ENCODE measurements around the gene RTKN.
"Not testable (repeated sequence)": the region's sequence is repeated elsewhere in the genome, so short reads cannot be mapped to it uniquely, and the experiment has no call there.

RTKN gene

DNA sequence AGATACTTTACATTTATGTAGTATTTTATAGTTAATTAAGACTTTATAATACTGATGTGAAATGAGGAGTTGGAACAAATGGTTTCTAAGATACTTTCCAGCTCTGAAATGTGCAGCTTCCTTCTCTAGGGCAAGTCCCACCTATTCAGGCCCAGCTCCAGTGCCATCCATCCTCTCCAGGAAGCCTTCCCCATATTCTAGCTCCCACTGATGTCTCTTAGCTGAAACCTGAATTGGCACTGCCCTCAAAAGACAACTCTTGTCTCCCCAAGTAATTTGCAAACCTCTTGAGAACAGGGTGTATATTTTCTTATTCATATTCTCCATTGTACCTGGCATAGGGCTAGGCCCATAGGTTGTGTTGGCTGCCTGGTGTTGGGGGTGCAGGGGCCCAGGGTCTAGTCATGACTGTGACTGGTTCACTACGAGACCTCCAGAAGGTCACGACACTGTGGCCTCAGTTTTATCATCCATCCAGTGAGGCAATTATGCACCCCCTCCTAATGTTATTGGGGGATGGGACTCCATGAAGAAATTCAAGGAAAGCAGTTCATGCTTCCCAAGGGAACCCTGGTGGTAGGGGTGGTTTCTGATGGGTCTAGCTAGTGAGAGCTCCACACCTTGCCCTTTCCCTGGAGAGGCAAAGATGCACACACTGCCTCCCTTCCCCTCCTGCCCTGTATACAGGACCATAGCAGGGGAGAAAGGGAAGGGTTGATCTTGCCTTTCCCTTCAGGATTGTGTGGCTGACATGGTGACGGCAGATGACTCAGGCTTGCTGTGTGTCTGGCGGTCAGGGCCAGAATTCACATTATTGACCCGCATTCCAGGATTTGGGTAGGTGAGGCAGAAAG, 17.4 kb downstream of the RTKN start:
- DNase-seq (ENCODE audit: low read depth) = no peak
- TF ChIP-seq CTCF (conservative IDR thresholded peaks at IDR 0.05; ENCODE audit: control insufficient read depth, insufficient read depth, low read depth, low read length) = no peak
- H3K4me3 ChIP-seq (ENCODE audit: control insufficient read depth, low read depth, low read length) = no peak overlapping the region

DNA sequence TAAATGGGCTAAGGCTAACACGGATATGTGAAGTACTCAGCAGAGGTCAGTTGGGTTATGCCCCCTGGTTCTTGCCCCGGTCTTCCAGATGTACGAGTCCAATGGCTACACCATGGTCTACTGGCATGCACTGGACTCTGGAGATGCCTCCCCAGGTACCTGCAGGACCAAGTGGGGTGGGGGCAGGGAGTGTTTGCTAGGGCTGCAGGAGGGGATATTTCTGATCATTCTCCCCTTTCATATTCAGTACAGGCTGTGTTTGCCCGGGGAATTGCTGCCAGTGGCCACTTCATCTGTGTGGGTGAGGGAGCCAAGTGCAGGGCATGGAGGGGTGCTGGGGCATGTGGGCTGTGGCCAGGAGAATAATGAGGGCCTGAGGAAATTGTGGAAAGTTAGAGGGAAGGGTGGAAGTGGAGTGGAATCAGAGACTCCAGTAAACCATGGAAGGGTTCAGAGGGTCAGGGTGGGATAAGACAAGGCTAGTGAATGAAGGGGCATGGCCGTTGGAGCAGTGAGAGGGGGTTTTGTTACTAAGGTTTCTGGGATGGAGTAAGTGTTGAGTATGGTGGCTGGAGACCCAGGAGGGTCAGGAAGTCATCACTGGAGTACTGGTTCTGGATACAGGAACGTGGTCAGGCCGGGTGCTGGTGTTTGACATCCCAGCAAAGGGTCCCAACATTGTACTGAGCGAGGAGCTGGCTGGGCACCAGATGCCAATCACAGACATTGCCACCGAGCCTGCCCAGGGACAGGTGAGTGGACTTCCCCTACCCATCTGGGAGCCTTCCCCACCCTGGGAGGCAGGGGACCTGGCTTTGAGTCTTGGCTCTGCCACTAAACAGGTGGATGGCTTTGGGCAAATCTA, 18.3 kb downstream of the RTKN start:
- no peak overlapping the region for H3K4me3 ChIP-seq (ENCODE audit: control insufficient read depth, low read depth, low read length)
- TF ChIP-seq CTCF (conservative IDR thresholded peaks at IDR 0.05; ENCODE audit: control insufficient read depth, insufficient read depth, low read depth, low read length) = no peak
- DNase-seq (ENCODE audit: low read depth) = no peak

GRCh38 chr2:74421221-74421870, 20.4 kb downstream of the RTKN start, which contains the start of the genes C2orf81 and WDR54:
C2orf81 (minus strand) TSS chr2:74421619; CDS start chr2:74421560, 59 bp downstream.
WDR54 (plus strand) TSS chr2:74421730; CDS start chr2:74422154, 424 bp downstream.
- peak; percentile 79 for DNase-seq (ENCODE audit: low read depth)
- no peak for TF ChIP-seq CTCF (conservative IDR thresholded peaks at IDR 0.05; ENCODE audit: control insufficient read depth, insufficient read depth, low read depth, low read length)
- peak within 1 kb of the TSS; percentile 91 for H3K4me3 ChIP-seq (ENCODE audit: control insufficient read depth, low read depth, low read length)

GRCh38 chr2:74420443-74421103, 21.2 kb downstream of the RTKN start:
- not testable (repeated sequence) for H3K4me3 ChIP-seq (ENCODE audit: control insufficient read depth, low read depth, low read length); DNase-seq (ENCODE audit: low read depth)

DNA sequence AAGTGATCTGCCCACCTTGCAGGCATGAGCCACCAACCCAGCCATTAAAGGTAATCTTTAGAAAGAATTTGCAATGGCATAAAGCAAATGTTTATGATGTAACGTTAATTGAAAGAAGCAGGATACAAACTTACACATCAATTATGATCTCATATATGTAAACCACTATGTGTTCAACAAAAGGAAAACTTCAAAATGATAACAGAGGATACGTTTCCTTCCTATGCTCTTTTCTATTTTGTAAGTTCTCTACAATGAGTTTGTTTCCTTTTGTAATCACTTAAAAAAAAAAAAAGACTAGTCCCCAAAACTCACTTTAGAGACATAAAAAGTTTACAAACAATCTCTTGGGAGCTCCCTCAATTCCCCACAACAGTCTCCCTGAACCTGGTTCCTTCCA, 21.7 kb downstream of the RTKN start:
- no peak overlapping the region for H3K4me3 ChIP-seq (ENCODE audit: control insufficient read depth, low read depth, low read length)
- DNase-seq (ENCODE audit: low read depth) = no peak
- TF ChIP-seq CTCF (conservative IDR thresholded peaks at IDR 0.05; ENCODE audit: control insufficient read depth, insufficient read depth, low read depth, low read length) = no peak

GRCh38 chr2:74419345-74419744, 22.4 kb downstream of the RTKN start:
- DNase-seq (ENCODE audit: low read depth) = no peak
- no peak for TF ChIP-seq CTCF (conservative IDR thresholded peaks at IDR 0.05; ENCODE audit: control insufficient read depth, insufficient read depth, low read depth, low read length)
- H3K4me3 ChIP-seq (ENCODE audit: control insufficient read depth, low read depth, low read length) = no peak overlapping the region
